Body of pancreas (tissue), 4 donors: ENCODE data around the gene TSTD2.

ENCODE experiments used
- CTCF ChIP-seq, 7 experiments: fragments of 450-650 bp in 4 of 7; fragments of 200-600 bp in 3 of 7; sonication (generic) in 3 of 7; IDR thresholded peaks; one replicate each; pipeline ENCODE4 v1.5.1; 2016 to 2019; ENCODE audit warnings: antibody characterized with exemption in 7 of 7
- POLR2A ChIP-seq, 3 donors: fragments of 450-650 bp; IDR thresholded peaks; one replicate each; pipeline ENCODE4 v1.6.1; 2016; ENCODE audit warnings: antibody characterized with exemption in 3 of 3, mild to moderate bottlenecking in 2 of 3

- no peak for TF ChIP-seq POLR2A (IDR thresholded peaks at IDR 0.05)
- TF ChIP-seq CTCF (IDR thresholded peaks at IDR 0.05): no peak
Observed at GRCh38 chr9:97601228-97601898, 31.8 kb downstream of the TSTD2 start.
